IMR-90 (cell line): ENCODE results near the gene MAN2A1. TPM values are rescaled to one million over a fixed set of nuclear protein-coding genes. Genes with fewer than 3 reads are reported as not detected.

ENCODE experiments used
- ATAC-seq: fragments of 200-7000 bp; cut with Tn5 transposase; 2 replicates; pipeline ENCODE4 v1.9.1; 2020; ENCODE audit warnings: low read depth, mild to moderate bottlenecking, moderate library complexity
- BruUV-seq: library from RNA; stranded (reverse); fragments of 400-500 nt; replicated peaks from 2 replicates; lab custom pipeline; 2021; lab: Mats Ljungman, UMichigan
- CTCF ChIA-PET: fragments of 300-600 bp; formaldehyde crosslinking; extraction: SDS; loops from one replicate; lab custom pipeline; 2021; ENCODE audit warnings: antibody characterized with exemption; lab: Yijun Ruan, JAX
- POLR2A ChIA-PET: fragments of 300-600 bp; sonication (Branson Sonifier 250); formaldehyde crosslinking; loops from one replicate; lab custom pipeline; 2022; ENCODE audit warnings: antibody characterized with exemption; ENCODE audit not compliant: unreplicated experiment; lab: Charles Lee
- DNase-seq: peaks from one replicate; pipeline ENCODE4 v3.0.0; 2013
- H2AFZ ChIP-seq: replicated peaks from 2 replicates; pipeline ENCODE3; 2013; ENCODE audit warnings: low read length, mild to moderate bottlenecking; ENCODE audit not compliant: poor library complexity
- H2AK5ac ChIP-seq: 2 replicates; pipeline ENCODE4 v1.6.1; 2013; ENCODE audit warnings: low read depth, low read length, inconsistent platforms
- H2AK9ac ChIP-seq: replicated peaks from 2 replicates; pipeline ENCODE3; 2013; ENCODE audit warnings: mild to moderate bottlenecking, low read depth, low read length, moderate library complexity; ENCODE audit not compliant: poor library complexity
- H2BK120ac ChIP-seq: 2 replicates; pipeline ENCODE4 v1.6.1; 2013; ENCODE audit warnings: low read depth, low read length, inconsistent platforms
- H2BK15ac ChIP-seq: 3 replicates; pipeline ENCODE4 v1.6.1; 2013; ENCODE audit warnings: low read depth, low read length, inconsistent platforms
- H2BK20ac ChIP-seq: 2 replicates; pipeline ENCODE4 v1.6.1; 2013; ENCODE audit warnings: low read depth, mild to moderate bottlenecking, inconsistent platforms, low read length, moderate library complexity
- H2BK5ac ChIP-seq: 2 replicates; pipeline ENCODE4 v1.6.1; 2013; ENCODE audit warnings: mild to moderate bottlenecking, low read depth, low read length, inconsistent platforms; ENCODE audit not compliant: poor library complexity, severe bottlenecking
- H3K14ac ChIP-seq: replicated peaks from 2 replicates; pipeline ENCODE4 v1.6.1; 2013; ENCODE audit warnings: low read depth, low read length, inconsistent platforms
- H3K18ac ChIP-seq: 2 replicates; pipeline ENCODE4 v1.6.1; 2013; ENCODE audit warnings: low read depth, low read length, control low read depth
- H3K23ac ChIP-seq: 2 replicates; pipeline ENCODE4 v1.6.1; 2013; ENCODE audit warnings: low read depth, low read length, inconsistent platforms
- H3K27ac ChIP-seq: 2 replicates; pipeline ENCODE4 v1.5.1; 2013; ENCODE audit warnings: mild to moderate bottlenecking, control low read depth, low read length; ENCODE audit not compliant: insufficient read depth
- H3K27me3 ChIP-seq: 2 replicates; pipeline ENCODE4 v1.6.1; 2013; ENCODE audit warnings: low read length; ENCODE audit not compliant: control insufficient read depth, insufficient read depth
- H3K36me3 ChIP-seq: 2 replicates; pipeline ENCODE4 v1.6.1; 2013; ENCODE audit warnings: low read length, mixed read lengths; ENCODE audit not compliant: control insufficient read depth, insufficient read depth
- H3K4ac ChIP-seq: 2 replicates; pipeline ENCODE4 v1.6.1; 2013; ENCODE audit warnings: low read depth, low read length, inconsistent platforms
- H3K4me1 ChIP-seq: 2 replicates; pipeline ENCODE4 v1.6.1; 2013; ENCODE audit warnings: low read length, mixed read lengths; ENCODE audit not compliant: control insufficient read depth, insufficient read depth
- H3K4me2 ChIP-seq: 2 replicates; pipeline ENCODE4 v1.6.1; 2013; ENCODE audit warnings: low read depth, mild to moderate bottlenecking, control low read depth, low read length, moderate library complexity
- H3K4me3 ChIP-seq: 2 replicates; pipeline ENCODE4 v1.5.1; 2013; ENCODE audit warnings: low read depth, mild to moderate bottlenecking, control low read depth, low read length, moderate library complexity; ENCODE audit not compliant: insufficient read depth
- H3K56ac ChIP-seq: 2 replicates; pipeline ENCODE4 v1.6.1; 2013; ENCODE audit warnings: low read length, inconsistent platforms; ENCODE audit not compliant: insufficient read depth; ENCODE audit errors: extremely low read depth
- H3K79me1 ChIP-seq, 2 experiments: 2 replicates each; pipeline ENCODE4 v1.6.1; 2013; ENCODE audit warnings: low read length in 2 of 2, inconsistent platforms in 1 of 2, low read depth in 1 of 2
- H3K9ac ChIP-seq: 2 replicates; pipeline ENCODE4 v1.6.1; 2013; ENCODE audit warnings: low read depth, low read length, control low read depth
- H3K9me1 ChIP-seq: 2 replicates; pipeline ENCODE4 v1.6.1; 2013; ENCODE audit warnings: low read length, inconsistent platforms; ENCODE audit not compliant: insufficient read depth
- H3K9me3 ChIP-seq: 2 replicates; pipeline ENCODE4 v1.6.1; 2013; ENCODE audit warnings: low read length; ENCODE audit not compliant: control insufficient read depth, insufficient read depth
- H4K20me1 ChIP-seq: 2 replicates; pipeline ENCODE4 v1.6.1; 2013; ENCODE audit warnings: low read length, inconsistent platforms; ENCODE audit not compliant: insufficient read depth
- H4K5ac ChIP-seq: 2 replicates; pipeline ENCODE4 v1.6.1; 2013; ENCODE audit warnings: mild to moderate bottlenecking, low read depth, low read length, control low read depth
- H4K8ac ChIP-seq, 2 experiments: 2 replicates each; pipeline ENCODE4 v1.6.1; 2013; ENCODE audit warnings: low read depth in 2 of 2, low read length in 2 of 2, control low read depth in 1 of 2, inconsistent platforms in 1 of 2
- H4K91ac ChIP-seq: 2 replicates; pipeline ENCODE4 v1.6.1; 2013; ENCODE audit warnings: low read depth, low read length, inconsistent platforms; ENCODE audit not compliant: insufficient read depth
- FOS ChIP-seq: fragments of 150-350 bp; IDR thresholded peaks from 2 replicates; pipeline ENCODE4 v1.6.1; 2016; ENCODE audit warnings: low read depth, low read length
- WGBS, 2 experiments: methylation state at CpG; one replicate each; pipeline versions ENCODE4 v1.1.5 to v1.1.7; 2013; ENCODE audit warnings: missing lambda C conversion rate in 2 of 2; ENCODE audit not compliant: insufficient read length in 1 of 2; ENCODE audit errors: extremely low coverage in 2 of 2; 5-methylcytosine and 5-hydroxymethylcytosine counted together
- dilution Hi-C: fragments of 300-500 bp; cut with HindIII; formaldehyde crosslinking; loops from one replicate; pipeline ENCODE4 v1.14.3; 2018; ENCODE audit warnings: low sequenced_read_pairs; ENCODE audit not compliant: unreplicated experiment
- in situ Hi-C: fragments of 300-500 bp; cut with MboI; formaldehyde crosslinking; loops from 3 replicates; pipeline ENCODE4 v1.14.3; 2019; ENCODE audit warnings: low sequenced_read_pairs, inconsistent platforms, mixed read lengths
- intact Hi-C: fragments of 100-400 bp; cut with micrococcal nuclease; formaldehyde crosslinking; loops from 2 replicates; pipeline ENCODE4 v1.10.0; 2022
- polyA plus RNA-seq, 3 experiments: library from polyadenylated mRNA; depleted of rRNA; stranded (reverse); fragments of >200 nt; gene quantifications; 2 replicates each; pipeline ENCODE4 v1.2.3, GENCODE V29; 2012; ENCODE audit warnings: low replicate concordance in 1 of 3
- total RNA-seq: library from RNA; depleted of rRNA; stranded (reverse); fragments of >200 nt; gene quantifications from 2 replicates; pipeline ENCODE4 v1.2.3, GENCODE V29; 2012

MAN2A1 gene
- total and polyA plus RNA-seq, 2 of the 4 experiments (the other 2 are of a cell fraction) = 16.4 to 29.6 TPM

GRCh38 chr5:109743041-109743531 is 53.4 kb downstream of the MAN2A1 start:
- peak overlapping the region; percentile 97 for H2BK5ac ChIP-seq
- DNase-seq (no peak), ATAC-seq (no peak)
- intact Hi-C loops = loop anchor here (2.0 kb wide), 1 partner anchor 52 kb away; no protein-coding TSS in a partner anchor
- no peaks in the 10 kb centered on the region for H3K9me3 ChIP-seq
- peaks cover 9% of the 10 kb centered on the region for H3K9me1 ChIP-seq
- peak overlapping the region; percentile 97 for H2BK20ac ChIP-seq
- H3K36me3 ChIP-seq = no peaks in the 10 kb centered on the region
- peak overlapping the region; percentile 59 for H3K4me2 ChIP-seq
- peak overlapping the region; percentile 97 for H2BK120ac ChIP-seq
- 81% methylated on average over 3 of the region's 5 CpGs; no CpG with 5 or more reads in 1 of the 2 experiments for WGBS, 2 experiments
- peak overlapping the region; percentile 64 to 93 for H4K8ac ChIP-seq
- peak overlapping the region; percentile 34 for H2AK9ac ChIP-seq
- dilution Hi-C loops = no loop called here
- POLR2A ChIA-PET = no interaction called here
- CTCF ChIA-PET = no interaction called here
- peaks cover 14 to 30% of the 10 kb centered on the region in 2 experiments for H3K79me1 ChIP-seq
- peak overlapping the region; percentile 94 for H3K4ac ChIP-seq
- H3K4me1 ChIP-seq = peaks cover 22% of the 10 kb centered on the region
- H4K91ac ChIP-seq = peak overlapping the region; percentile 93
- TF ChIP-seq FOS = no peak
- peak overlapping the region; percentile 44 for H3K9ac ChIP-seq
- peak overlapping the region; percentile 74 for H2BK15ac ChIP-seq
- H3K56ac ChIP-seq = peak overlapping the region; percentile 91
- peak overlapping the region; percentile 94 for H2AK5ac ChIP-seq
- H2AFZ ChIP-seq = peak overlapping the region; percentile 46
- peak overlapping the region; percentile 94 for H3K23ac ChIP-seq
- H3K18ac ChIP-seq = peak overlapping the region; percentile 98
- H3K27ac ChIP-seq = peak overlapping the region; percentile 88
- H3K4me3 ChIP-seq = no peak overlapping the region
- no peaks in the 10 kb centered on the region for H4K20me1 ChIP-seq
- in situ Hi-C loops = no loop called here
- no TSS peak for BruUV-seq
- peak overlapping the region; percentile 92 for H3K14ac ChIP-seq
- H3K27me3 ChIP-seq = no peaks in the 10 kb centered on the region
- peak overlapping the region; percentile 93 for H4K5ac ChIP-seq
